Neuronal stem cell (in vitro differentiated cells): ENCODE measurements around the gene VWF. TPM values are rescaled to one million over a fixed set of nuclear protein-coding genes. Genes with fewer than 3 reads are reported as not detected.

Experiments
- DNase-seq: peaks from one replicate; pipeline ENCODE4 v3.0.0-alpha.2; 2013; ENCODE audit warnings: low spot score
- H2AFZ ChIP-seq: one replicate; pipeline ENCODE4 v1.6.1; 2013; ENCODE audit warnings: mild to moderate bottlenecking, low read length, inconsistent platforms
- H2AK5ac ChIP-seq: 2 replicates; pipeline ENCODE4 v1.6.1; 2013; ENCODE audit warnings: low read depth, mild to moderate bottlenecking, inconsistent platforms, low read length, moderate library complexity, mixed read lengths
- H2BK120ac ChIP-seq: 2 replicates; pipeline ENCODE4 v1.6.1; 2013; ENCODE audit warnings: low read depth, mild to moderate bottlenecking, inconsistent platforms, low read length, moderate library complexity, mixed read lengths
- H2BK12ac ChIP-seq: one replicate; pipeline ENCODE4 v1.6.1; 2013; ENCODE audit warnings: low read length, inconsistent platforms
- H2BK15ac ChIP-seq: 2 replicates; pipeline ENCODE4 v1.6.1; 2013; ENCODE audit warnings: mild to moderate bottlenecking, low read length, inconsistent platforms, mixed read lengths
- H2BK5ac ChIP-seq: one replicate; pipeline ENCODE4 v1.6.1; 2013; ENCODE audit warnings: inconsistent platforms, mild to moderate bottlenecking, low read length, moderate library complexity
- H3K14ac ChIP-seq: one replicate; pipeline ENCODE4 v1.6.1; 2013; ENCODE audit warnings: low read length, inconsistent platforms
- H3K18ac ChIP-seq: 2 replicates; pipeline ENCODE4 v1.6.1; 2013; ENCODE audit warnings: low read length, inconsistent platforms
- H3K23ac ChIP-seq: 2 replicates; pipeline ENCODE4 v1.6.1; 2013; ENCODE audit warnings: low read depth, mild to moderate bottlenecking, mixed read lengths, low read length, inconsistent platforms; ENCODE audit not compliant: poor library complexity
- H3K27ac ChIP-seq: replicated peaks from 3 replicates; pipeline ENCODE4 v1.5.1; 2013; ENCODE audit warnings: low read length, inconsistent platforms
- H3K27me3 ChIP-seq, 3 experiments: 2 replicates each; pipeline ENCODE4 v1.6.1; 2013; ENCODE audit warnings: low read length in 3 of 3, mild to moderate bottlenecking in 2 of 3, inconsistent platforms in 1 of 3, low read depth in 1 of 3, mixed read lengths in 1 of 3, moderate library complexity in 1 of 3; ENCODE audit not compliant: control insufficient read depth in 3 of 3, insufficient read depth in 3 of 3
- H3K36me3 ChIP-seq, 2 donors: replicated peaks in 1 of 2; 2 replicates each; pipeline ENCODE4 v1.6.1; 2013; ENCODE audit warnings: low read length in 2 of 2; ENCODE audit not compliant: control insufficient read depth in 2 of 2, insufficient read depth in 2 of 2
- H3K4ac ChIP-seq: 2 replicates; pipeline ENCODE4 v1.6.1; 2013; ENCODE audit warnings: inconsistent platforms, mild to moderate bottlenecking, low read length, moderate library complexity
- H3K4me1 ChIP-seq, 2 donors: 1 replicate in 1 of 2; 2 replicates in 1 of 2; pipeline ENCODE4 v1.6.1; 2013; ENCODE audit warnings: low read length in 2 of 2, low read depth in 1 of 2; ENCODE audit not compliant: control insufficient read depth in 2 of 2, insufficient read depth in 1 of 2
- H3K4me2 ChIP-seq: one replicate; pipeline ENCODE4 v1.6.1; 2013; ENCODE audit warnings: mild to moderate bottlenecking, low read length, inconsistent platforms; ENCODE audit not compliant: insufficient read depth, poor library complexity, severe bottlenecking
- H3K4me3 ChIP-seq, 2 donors: 2 replicates each; pipeline ENCODE4 v1.5.1; 2013; ENCODE audit warnings: low read length in 2 of 2, mild to moderate bottlenecking in 2 of 2, inconsistent platforms in 1 of 2, moderate library complexity in 1 of 2
- H3K79me1 ChIP-seq: one replicate; pipeline ENCODE4 v1.6.1; 2013; ENCODE audit warnings: low read depth, mild to moderate bottlenecking, inconsistent platforms, low read length, moderate library complexity
- H3K9ac ChIP-seq: one replicate; pipeline ENCODE4 v1.6.1; 2013; ENCODE audit warnings: mild to moderate bottlenecking, low read depth, low read length, inconsistent platforms; ENCODE audit not compliant: poor library complexity
- H3K9me3 ChIP-seq, 2 donors: replicated peaks in 1 of 2; 2 replicates each; pipeline versions ENCODE3 to v1.6.1; 2013; ENCODE audit warnings: low read length in 2 of 2, mild to moderate bottlenecking in 2 of 2, inconsistent platforms in 1 of 2, low read depth in 1 of 2, mixed read lengths in 1 of 2, moderate library complexity in 1 of 2; ENCODE audit not compliant: control insufficient read depth in 2 of 2, insufficient read depth in 1 of 2
- H4K8ac ChIP-seq: one replicate; pipeline ENCODE4 v1.6.1; 2013; ENCODE audit warnings: low read depth, mild to moderate bottlenecking, inconsistent platforms, low read length, moderate library complexity
- H4K91ac ChIP-seq: one replicate; pipeline ENCODE4 v1.6.1; 2013; ENCODE audit warnings: low read length, low read depth, mild to moderate bottlenecking, inconsistent platforms; ENCODE audit not compliant: poor library complexity
- WGBS, 2 donors: extraction: QIAGEN DNeasy Blood & Tissue Kit; methylation state at CpG; one replicate each; pipeline ENCODE4 v1.1.7; 2013; ENCODE audit warnings: missing lambda C conversion rate in 2 of 2, mixed read lengths in 1 of 2; ENCODE audit not compliant: insufficient read length in 2 of 2, insufficient replicate concordance in 1 of 2; ENCODE audit errors: extremely low coverage in 2 of 2; 5-methylcytosine and 5-hydroxymethylcytosine counted together
- polyA plus RNA-seq, 2 experiments: library from polyadenylated mRNA; stranded (reverse); fragments of 200-250 nt; gene quantifications; one replicate each; pipeline ENCODE4 v1.2.3, GENCODE V29; 2013

Gene VWF
- polyA plus RNA-seq (2013, experiment 1 of 2): 0.24 TPM
- 0.25 TPM for polyA plus RNA-seq (2013, experiment 2 of 2)

GRCh38 chr12:6124411-6125309 is at the start of gene VWF:
TSS of gene VWF (minus strand) at chr12:6124670. CDS start at chr12:6123196, 1,474 bp downstream.
- peak within 1 kb of the TSS; percentile 7 for H2BK5ac ChIP-seq
- no peaks in the 10 kb centered on the region for H3K9me3 ChIP-seq
- no peak within 1 kb of the TSS for H3K4me2 ChIP-seq
- H3K14ac ChIP-seq: peak within 1 kb of the TSS; percentile 76
- no peaks in the 10 kb centered on the region for H3K79me1 ChIP-seq
- H2BK120ac ChIP-seq: no peak within 1 kb of the TSS
- peak within 1 kb of the TSS; percentile 65 for H2BK15ac ChIP-seq
- no CpG with 5 or more reads among the region's 5 CpGs for WGBS, 2 donors
- H4K91ac ChIP-seq: no peak within 1 kb of the TSS
- no peaks in the 10 kb centered on the region for H3K36me3 ChIP-seq
- peak within 1 kb of the TSS; percentile 78 for H2BK12ac ChIP-seq
- peak within 1 kb of the TSS; percentile 66 for H3K18ac ChIP-seq
- H3K4me3 ChIP-seq: no peak within 1 kb of the TSS
- H2AFZ ChIP-seq: peak within 1 kb of the TSS; percentile 65
- no peak within 1 kb of the TSS for H4K8ac ChIP-seq
- DNase-seq: no peak
- no peak within 1 kb of the TSS for H3K23ac ChIP-seq
- H3K27me3 ChIP-seq: peaks cover 0 to 33% (median 0%) of the 10 kb centered on the region in 3 experiments
- H3K4ac ChIP-seq: no peak within 1 kb of the TSS
- no peak within 1 kb of the TSS for H3K9ac ChIP-seq
- peak within 1 kb of the TSS; percentile 6 for H3K27ac ChIP-seq
- H3K4me1 ChIP-seq: peaks cover 0 to 22% of the 10 kb centered on the region in 2 donors
- H2AK5ac ChIP-seq: peak within 1 kb of the TSS; percentile 66

DNA sequence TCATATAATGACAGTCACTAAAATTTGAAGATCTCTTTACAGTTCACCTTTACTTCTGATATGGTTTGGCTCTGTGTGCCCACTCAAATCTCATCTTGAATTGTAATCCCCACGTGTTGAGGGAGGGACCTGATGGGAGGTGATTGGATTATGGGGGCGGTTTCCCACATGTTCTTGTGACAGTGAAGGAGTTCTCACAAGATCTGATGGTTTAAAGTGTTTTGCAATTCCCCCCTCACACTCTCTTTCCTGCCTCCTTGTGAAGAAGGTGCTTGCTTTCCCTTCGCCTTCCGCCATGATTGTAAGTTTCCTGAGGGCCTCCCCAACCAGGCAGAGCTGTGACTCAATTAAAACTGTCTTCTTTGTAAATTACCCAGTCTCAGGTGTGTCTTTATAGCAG is 48.4 kb upstream of the VWF start:
- no peaks in the 10 kb centered on the region for H3K9me3 ChIP-seq
- H2AK5ac ChIP-seq: no peak overlapping the region
- H3K27ac ChIP-seq: no peak overlapping the region
- no CpG with 5 or more reads among the region's 4 CpGs for WGBS, 2 donors
- H3K18ac ChIP-seq: no peak overlapping the region
- no peaks in the 10 kb centered on the region for H3K4me1 ChIP-seq
- no peaks in the 10 kb centered on the region for H3K79me1 ChIP-seq
- no peak overlapping the region for H3K23ac ChIP-seq
- H3K14ac ChIP-seq: no peak overlapping the region
- no peak for DNase-seq
- H2BK5ac ChIP-seq: no peak overlapping the region
- no peak overlapping the region for H2BK12ac ChIP-seq
- no peak overlapping the region for H3K4me3 ChIP-seq
- H3K9ac ChIP-seq: no peak overlapping the region
- no peak overlapping the region for H2AFZ ChIP-seq
- no peak overlapping the region for H4K91ac ChIP-seq
- no peak overlapping the region for H3K4me2 ChIP-seq
- H4K8ac ChIP-seq: no peak overlapping the region
- H2BK15ac ChIP-seq: no peak overlapping the region
- no peaks in the 10 kb centered on the region for H3K36me3 ChIP-seq
- no peak overlapping the region for H3K4ac ChIP-seq
- H3K27me3 ChIP-seq: peaks cover 0 to 7% (median 0%) of the 10 kb centered on the region in 3 experiments
- H2BK120ac ChIP-seq: no peak overlapping the region

GRCh38 chr12:6172086-6172485 is 47.6 kb upstream of the VWF start:
- no peak overlapping the region for H2AFZ ChIP-seq
- no peaks in the 10 kb centered on the region for H3K79me1 ChIP-seq
- H3K4me1 ChIP-seq: no peaks in the 10 kb centered on the region
- no peak overlapping the region for H2BK5ac ChIP-seq
- H2BK15ac ChIP-seq: no peak overlapping the region
- no peak overlapping the region for H3K9ac ChIP-seq
- no peak overlapping the region for H3K4ac ChIP-seq
- DNase-seq: no peak
- no peak overlapping the region for H3K27ac ChIP-seq
- no peaks in the 10 kb centered on the region for H3K36me3 ChIP-seq
- WGBS, 2 donors: no CpG with 5 or more reads among the region's 15 CpGs
- H3K23ac ChIP-seq: no peak overlapping the region
- peaks cover 0 to 7% (median 0%) of the 10 kb centered on the region in 3 experiments for H3K27me3 ChIP-seq
- H3K4me3 ChIP-seq: no peak overlapping the region
- H3K9me3 ChIP-seq: no peaks in the 10 kb centered on the region
- no peak overlapping the region for H4K8ac ChIP-seq
- H3K4me2 ChIP-seq: no peak overlapping the region
- H2AK5ac ChIP-seq: no peak overlapping the region
- H2BK12ac ChIP-seq: no peak overlapping the region
- H3K14ac ChIP-seq: no peak overlapping the region
- no peak overlapping the region for H4K91ac ChIP-seq
- H3K18ac ChIP-seq: no peak overlapping the region
- no peak overlapping the region for H2BK120ac ChIP-seq

DNA sequence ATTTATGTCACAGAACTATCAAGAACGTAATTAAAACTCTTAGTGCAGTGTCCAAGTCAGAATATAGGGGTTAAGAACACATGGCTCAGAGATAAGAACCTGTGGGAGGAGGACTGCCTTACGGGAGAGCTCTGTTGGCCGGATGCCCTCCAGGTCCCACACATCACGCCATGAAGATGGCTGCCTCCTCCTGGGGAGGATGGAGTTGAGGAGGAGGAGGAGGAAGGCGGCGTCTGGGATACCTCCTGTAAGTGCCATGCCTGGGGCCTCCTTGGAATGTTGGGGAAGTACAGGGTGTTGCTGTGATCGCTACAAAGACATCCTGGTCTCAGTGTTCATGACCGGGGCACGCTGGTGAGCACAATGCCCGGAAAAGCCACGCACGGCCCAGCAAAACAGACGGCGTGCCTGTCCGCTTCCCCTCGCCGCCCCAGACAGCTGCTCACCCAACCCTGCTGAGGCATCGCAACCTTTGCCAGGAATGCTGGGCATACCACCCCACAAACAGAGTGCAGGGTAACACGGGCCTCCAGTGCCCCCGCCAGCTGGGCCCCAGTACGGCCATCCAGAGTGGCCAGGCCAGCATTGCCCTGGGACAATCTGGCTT is 47.0 kb upstream of the VWF start:
- WGBS, 2 donors: no CpG with 5 or more reads among the region's 21 CpGs

More for the DNA sequence above, 47.0 kb upstream of the VWF start:
- H4K8ac ChIP-seq: no peak overlapping the region
- no peaks in the 10 kb centered on the region for H3K9me3 ChIP-seq
- no peak overlapping the region for H3K4me2 ChIP-seq
- no peaks in the 10 kb centered on the region for H3K79me1 ChIP-seq
- H3K14ac ChIP-seq: peak overlapping the region; percentile 21
- H3K27ac ChIP-seq: no peak overlapping the region
- H2BK120ac ChIP-seq: no peak overlapping the region
- H3K23ac ChIP-seq: no peak overlapping the region
- H2BK15ac ChIP-seq: no peak overlapping the region
- no peaks in the 10 kb centered on the region for H3K36me3 ChIP-seq
- H4K91ac ChIP-seq: no peak overlapping the region
- no peaks in the 10 kb centered on the region for H3K4me1 ChIP-seq
- no peak overlapping the region for H3K4me3 ChIP-seq
- peak overlapping the region; percentile 47 for H2AK5ac ChIP-seq
- no peak overlapping the region for H2BK5ac ChIP-seq
- no peak for DNase-seq
- no peak overlapping the region for H3K9ac ChIP-seq
- peak overlapping the region; percentile 32 for H3K18ac ChIP-seq
- H2AFZ ChIP-seq: no peak overlapping the region
- peaks cover 0 to 7% (median 0%) of the 10 kb centered on the region in 3 experiments for H3K27me3 ChIP-seq
- no peak overlapping the region for H3K4ac ChIP-seq
- H2BK12ac ChIP-seq: no peak overlapping the region
